Esophagus squamous epithelium (tissue), 4 donors: Measurements from ENCODE around the gene KIF26B.

Experiments used
- POLR2A ChIP-seq, 4 donors: fragments of 450-650 bp; IDR thresholded peaks; one replicate each; pipeline ENCODE4 v1.6.1; 2017; ENCODE audit warnings: antibody characterized with exemption in 4 of 4, mild to moderate bottlenecking in 4 of 4, moderate library complexity in 3 of 4
- TF ChIP-seq, protein P1 (sequence below), 6 experiments: fragments of 450-650 bp in 4 of 6; fragments of 200-600 bp in 2 of 6; sonication (generic) in 2 of 6; IDR thresholded peaks; one replicate each; pipeline ENCODE4 v1.5.1; 2016 to 2019; ENCODE audit warnings: antibody characterized with exemption in 6 of 6, mild to moderate bottlenecking in 4 of 6, moderate library complexity in 4 of 6

DNA sequence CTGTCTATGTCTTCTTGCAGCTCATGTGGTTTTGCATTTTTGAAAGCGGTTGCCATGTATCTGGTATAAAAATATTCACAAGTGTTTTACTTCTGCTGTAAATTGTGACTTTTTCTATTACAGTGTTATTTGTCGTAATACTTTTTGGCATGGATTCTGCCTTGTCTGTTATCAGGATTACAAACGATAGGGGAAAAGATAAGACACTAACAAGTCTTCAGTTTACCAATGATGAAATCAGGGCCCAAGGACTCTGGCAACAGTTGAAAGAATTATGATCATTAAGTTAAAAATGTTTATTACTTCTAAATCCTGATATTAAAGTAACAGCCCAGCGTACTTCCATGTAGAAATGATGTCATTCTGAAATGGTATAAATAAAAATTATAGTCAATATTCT, 298.8 kb downstream of the KIF26B start:
- TF ChIP-seq POLR2A (IDR thresholded peaks at IDR 0.05), result no peak
- TF ChIP-seq, protein P1, sequence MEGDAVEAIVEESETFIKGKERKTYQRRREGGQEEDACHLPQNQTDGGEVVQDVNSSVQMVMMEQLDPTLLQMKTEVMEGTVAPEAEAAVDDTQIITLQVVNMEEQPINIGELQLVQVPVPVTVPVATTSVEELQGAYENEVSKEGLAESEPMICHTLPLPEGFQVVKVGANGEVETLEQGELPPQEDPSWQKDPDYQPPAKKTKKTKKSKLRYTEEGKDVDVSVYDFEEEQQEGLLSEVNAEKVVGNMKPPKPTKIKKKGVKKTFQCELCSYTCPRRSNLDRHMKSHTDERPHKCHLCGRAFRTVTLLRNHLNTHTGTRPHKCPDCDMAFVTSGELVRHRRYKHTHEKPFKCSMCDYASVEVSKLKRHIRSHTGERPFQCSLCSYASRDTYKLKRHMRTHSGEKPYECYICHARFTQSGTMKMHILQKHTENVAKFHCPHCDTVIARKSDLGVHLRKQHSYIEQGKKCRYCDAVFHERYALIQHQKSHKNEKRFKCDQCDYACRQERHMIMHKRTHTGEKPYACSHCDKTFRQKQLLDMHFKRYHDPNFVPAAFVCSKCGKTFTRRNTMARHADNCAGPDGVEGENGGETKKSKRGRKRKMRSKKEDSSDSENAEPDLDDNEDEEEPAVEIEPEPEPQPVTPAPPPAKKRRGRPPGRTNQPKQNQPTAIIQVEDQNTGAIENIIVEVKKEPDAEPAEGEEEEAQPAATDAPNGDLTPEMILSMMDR (IDR thresholded peaks at IDR 0.05), result no peak
